Measurements from ENCODE around the gene FMNL1. TPM values are rescaled to one million over a fixed set of nuclear protein-coding genes. Genes with fewer than 3 reads are reported as not detected.
A peak's percentile ranks its signal among the peaks of the same experiment; 100 is the strongest.

Gene FMNL1
- total RNA-seq, 4 donors from 2014 or later = 19.2 to 42.9 (median 24.6) TPM

- peak overlapping the region in 2 of 4 donors; percentile 45 to 97 for H3K27ac ChIP-seq
- no peaks in the 10 kb centered on the region for H3K36me3 ChIP-seq
- no peak for TF ChIP-seq POLR2A (IDR thresholded peaks at IDR 0.05)
- no peak for TF ChIP-seq CTCF (IDR thresholded peaks at IDR 0.05)
- no peak for TF ChIP-seq EP300 (IDR thresholded peaks at IDR 0.05)
- WGBS, 2 donors = 47 to 62% methylated on average over 6 to 7 of the region's 7 CpGs
- no peaks in the 10 kb centered on the region for H3K27me3 ChIP-seq
- no peak overlapping the region for H3K4me3 ChIP-seq
- H3K9me3 ChIP-seq = no peaks in the 10 kb centered on the region
- DNase-seq (ENCODE audit: low spot score in 2 of 2) = no peak
- H3K4me1 ChIP-seq = peaks cover 0 to 41% (median 18%) of the 10 kb centered on the region in 4 donors
Measured at GRCh38 chr17:45177563-45177962, 44.1 kb upstream of the FMNL1 start.

GRCh38 chr17:45184144-45184543 is 37.5 kb upstream of the FMNL1 start:
- H3K9me3 ChIP-seq = no peaks in the 10 kb centered on the region
- no peak for TF ChIP-seq CTCF (IDR thresholded peaks at IDR 0.05)
- TF ChIP-seq POLR2A (IDR thresholded peaks at IDR 0.05) = no peak
- TF ChIP-seq EP300 (IDR thresholded peaks at IDR 0.05) = no peak
- no peak overlapping the region for H3K27ac ChIP-seq
- no peak for DNase-seq (ENCODE audit: low spot score in 2 of 2)
- no peak overlapping the region for H3K4me3 ChIP-seq
- WGBS, 2 donors = 94 to 96% methylated on average over 5 of the region's 5 CpGs
- H3K27me3 ChIP-seq = no peaks in the 10 kb centered on the region
- H3K4me1 ChIP-seq = peaks cover 0 to 6% (median 0%) of the 10 kb centered on the region in 4 donors
- H3K36me3 ChIP-seq = no peaks in the 10 kb centered on the region

- H3K36me3 ChIP-seq = no peaks in the 10 kb centered on the region
- no peaks in the 10 kb centered on the region for H3K27me3 ChIP-seq
- TF ChIP-seq CTCF (IDR thresholded peaks at IDR 0.05) (no peak), POLR2A (IDR thresholded peaks at IDR 0.05) (no peak), EP300 (IDR thresholded peaks at IDR 0.05) (no peak)
- DNase-seq (ENCODE audit: low spot score in 2 of 2) = no peak
- H3K9me3 ChIP-seq = no peaks in the 10 kb centered on the region
- no peak overlapping the region for H3K4me3 ChIP-seq
- H3K27ac ChIP-seq = no peak overlapping the region
- WGBS, 2 donors = 64 to 74% methylated on average over 7 of the region's 7 CpGs
- peaks cover 0 to 6% (median 0%) of the 10 kb centered on the region in 4 donors for H3K4me1 ChIP-seq
Measured at GRCh38 chr17:45186801-45187354, 34.8 kb upstream of the FMNL1 start.

GRCh38 chr17:45189009-45189408 is 32.7 kb upstream of the FMNL1 start:
- TF ChIP-seq EP300 (IDR thresholded peaks at IDR 0.05) = no peak
- no peaks in the 10 kb centered on the region for H3K36me3 ChIP-seq
- DNase-seq (ENCODE audit: low spot score in 2 of 2) = no peak
- 65 to 84% methylated on average over 2 of the region's 2 CpGs for WGBS, 2 donors
- H3K4me3 ChIP-seq = no peak overlapping the region
- H3K27me3 ChIP-seq = no peaks in the 10 kb centered on the region
- H3K4me1 ChIP-seq = no peaks in the 10 kb centered on the region
- no peak overlapping the region for H3K27ac ChIP-seq
- H3K9me3 ChIP-seq = no peaks in the 10 kb centered on the region

GRCh38 chr17:45190503-45191255 is 31.0 kb upstream of the FMNL1 start:
- Histone ChIP-seq H3K36me3 (no peaks in the 10 kb centered on the region), H3K4me1 (no peaks in the 10 kb centered on the region), H3K27me3 (no peaks in the 10 kb centered on the region), H3K4me3 (no peak overlapping the region), H3K27ac (no peak overlapping the region), H3K9me3 (no peaks in the 10 kb centered on the region)
- TF ChIP-seq POLR2A (IDR thresholded peaks at IDR 0.05) (no peak), EP300 (IDR thresholded peaks at IDR 0.05) (no peak), CTCF (IDR thresholded peaks at IDR 0.05) (no peak)
- WGBS, 2 donors = 68 to 75% methylated on average over 11 of the region's 11 CpGs
- no peak for DNase-seq (ENCODE audit: low spot score in 2 of 2)
